Peyer's patch (tissue), 4 donors: ENCODE data around the gene STK32B.

ENCODE experiments used
- CTCF ChIP-seq, 6 experiments: fragments of 450-650 bp in 4 of 6; fragments of 200-600 bp in 2 of 6; sonication (generic) in 1 of 6; IDR thresholded peaks; one replicate each; pipeline ENCODE4 v1.5.1; 2017 to 2019; ENCODE audit warnings: antibody characterized with exemption in 6 of 6, mild to moderate bottlenecking in 3 of 6, moderate library complexity in 1 of 6
- POLR2A ChIP-seq, 2 donors: fragments of 450-650 bp; IDR thresholded peaks; one replicate each; pipeline ENCODE4 v1.5.1; 2017; ENCODE audit warnings: antibody characterized with exemption in 2 of 2, mild to moderate bottlenecking in 2 of 2, moderate library complexity in 2 of 2

DNA sequence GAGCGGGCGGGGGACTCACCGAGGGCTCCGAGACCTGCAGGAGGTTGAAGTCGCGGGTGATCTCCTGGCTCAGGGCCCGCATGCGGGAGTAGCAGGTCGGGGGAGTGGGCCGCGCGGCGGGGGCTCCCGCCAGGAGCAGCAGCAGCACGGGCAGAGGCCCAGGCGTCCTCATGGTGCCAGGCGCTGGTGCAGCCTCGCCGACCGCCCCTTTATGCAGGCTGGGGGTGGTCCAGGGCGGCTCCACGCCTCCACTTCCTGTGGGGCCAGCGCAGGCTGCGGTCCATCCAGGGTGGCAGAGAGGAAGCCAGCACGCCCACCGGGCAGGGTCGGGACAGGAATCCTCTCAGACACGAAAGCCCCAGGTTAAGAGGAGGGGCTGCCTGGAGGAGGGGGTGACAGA, 32.0 kb upstream of the STK32B start, which contains the start of gene CYTL1:
- TF ChIP-seq CTCF (IDR thresholded peaks at IDR 0.05) (no peak), POLR2A (IDR thresholded peaks at IDR 0.05) (no peak)
